KG1 (cell line): ENCODE data around the gene DCTN3.

Source experiments
- DNase-seq: peaks from one replicate; lab custom pipeline; 2025; lab: John Stamatoyannopoulos, UW

DCTN3 gene

GRCh38 chr9:34623374-34624235 is 3.3 kb upstream of the DCTN3 start:
- no peak for DNase-seq

- DNase-seq = no peak
Observed at GRCh38 chr9:34615132-34615531, 5.2 kb downstream of the DCTN3 start.

- DNase-seq = peak; percentile 80
Observed at GRCh38 chr9:34612788-34613390, 7.4 kb downstream of the DCTN3 start.

DNA sequence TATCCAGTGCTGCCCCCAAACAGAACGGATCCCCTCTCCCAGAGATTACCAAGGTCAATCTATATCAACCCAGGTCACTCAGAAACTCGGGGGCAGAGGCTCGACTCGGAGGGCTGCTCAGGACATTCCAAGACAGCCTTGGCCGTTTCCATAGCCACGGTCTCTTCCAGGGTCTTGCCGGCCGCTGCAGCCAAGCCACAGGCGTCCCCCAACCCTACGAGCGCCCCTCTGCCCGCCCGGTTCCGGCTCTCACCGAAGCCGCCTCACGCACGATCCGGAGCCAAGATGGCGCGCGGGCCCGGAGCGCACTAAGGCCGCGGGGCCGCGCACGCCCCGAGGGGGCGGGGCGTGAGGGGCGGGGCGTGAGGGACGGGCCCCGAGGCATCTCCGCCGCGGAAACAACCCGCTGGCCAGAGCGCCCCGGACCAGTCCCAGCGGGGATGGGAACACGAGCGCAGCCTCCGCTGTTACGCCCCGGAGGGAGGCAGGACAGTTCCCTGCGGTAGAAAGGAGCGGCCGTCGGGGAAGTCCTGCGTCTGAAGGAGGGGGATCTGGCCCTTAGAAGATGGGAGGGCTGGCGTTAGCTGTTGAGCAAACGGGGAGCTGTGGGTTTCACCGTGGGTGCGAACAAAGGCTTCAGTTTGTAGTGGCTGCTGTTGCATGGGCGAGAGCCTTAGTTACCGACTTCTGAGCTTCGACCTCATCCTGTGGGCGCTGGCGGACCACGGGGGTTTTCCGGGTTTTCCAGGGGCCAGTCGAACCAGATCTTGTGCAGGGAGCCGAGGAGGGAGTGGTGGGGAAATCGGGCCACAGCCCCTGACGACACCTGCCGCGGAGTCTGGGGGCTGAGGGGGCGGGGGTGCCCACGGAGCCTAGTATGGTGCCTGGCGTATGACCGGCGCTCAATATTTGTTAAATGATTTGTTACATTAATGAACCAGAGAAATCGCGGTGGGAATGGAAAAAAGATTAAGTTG is 8.2 kb downstream of the DCTN3 start, which contains the start of gene RPP25L:
RPP25L (minus strand) TSS at position 287 of the 977 bp plus-strand sequence. CDS start 801 bp downstream, outside the sequence.
- DNase-seq = peak; percentile 88

DNA sequence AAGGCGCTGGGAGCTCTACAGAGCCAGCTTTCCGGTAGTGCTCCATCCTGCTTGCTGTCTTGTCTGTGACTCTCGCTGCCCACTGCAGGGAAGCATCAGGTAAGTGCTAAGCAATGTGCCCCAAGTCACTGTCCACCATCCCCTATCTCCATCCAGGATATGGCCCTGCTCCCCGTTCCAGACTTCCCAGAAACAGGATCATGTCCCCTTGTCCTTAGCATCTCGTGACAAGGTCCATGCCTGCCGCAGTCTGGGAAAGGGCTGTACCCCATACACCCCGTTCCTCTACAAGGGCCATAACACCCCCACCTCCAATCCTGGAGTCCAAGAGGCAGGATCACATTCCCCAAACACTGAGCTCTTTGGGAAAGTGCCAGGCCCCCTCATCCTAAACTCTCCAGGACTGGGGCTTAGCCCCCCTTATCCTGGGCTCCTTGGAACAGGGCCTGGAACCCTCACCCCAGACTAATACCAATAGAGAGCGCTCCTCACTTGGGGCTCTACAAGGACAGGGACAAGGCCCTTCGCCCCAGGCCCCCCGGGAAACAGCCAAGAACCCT is 9.0 kb downstream of the DCTN3 start:
- DNase-seq = no peak

DNA sequence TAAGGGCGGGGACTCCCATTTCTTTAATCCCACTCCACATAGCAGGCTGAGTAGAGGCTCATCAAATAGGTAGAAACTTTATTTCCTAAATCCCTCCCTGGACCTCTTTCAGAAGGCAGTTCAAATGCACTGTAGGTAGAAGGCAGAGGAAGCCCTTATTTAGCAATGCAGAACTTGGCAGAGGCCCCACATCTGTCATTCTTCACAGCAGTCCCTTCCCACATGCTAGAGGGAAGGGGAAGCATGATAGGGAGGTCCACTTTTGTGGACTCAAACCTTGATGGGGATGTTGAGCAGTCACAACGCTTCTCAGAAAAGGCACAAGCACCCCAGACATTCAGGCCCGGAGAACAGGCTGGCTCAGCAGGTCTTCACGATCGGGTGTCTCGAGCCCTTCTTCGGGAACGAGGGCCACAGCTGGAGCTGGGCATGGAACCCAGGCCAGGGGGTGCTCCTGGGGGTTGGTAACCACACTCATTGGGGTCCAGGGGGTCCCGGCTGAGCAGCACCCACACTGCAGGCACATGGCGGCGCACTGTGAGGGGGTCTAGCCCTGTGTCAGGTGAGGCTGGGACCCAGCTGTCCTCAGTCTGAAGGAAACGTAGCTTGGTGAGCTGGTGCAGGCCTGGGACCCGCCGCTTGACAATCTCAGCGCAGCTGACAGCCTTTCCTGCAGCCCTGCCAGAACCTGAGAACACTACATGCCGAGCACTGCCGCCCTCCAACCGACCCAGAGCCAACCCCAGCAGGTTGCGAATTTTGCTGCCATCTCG is 9.7 kb downstream of the DCTN3 start:
- no peak for DNase-seq

GRCh38 chr9:34607331-34607730 is 13.0 kb downstream of the DCTN3 start:
- no peak for DNase-seq

GRCh38 chr9:34606905-34607304 is 13.4 kb downstream of the DCTN3 start:
- DNase-seq = no peak

GRCh38 chr9:34606190-34606589 is 14.1 kb downstream of the DCTN3 start:
- DNase-seq = no peak

DNA sequence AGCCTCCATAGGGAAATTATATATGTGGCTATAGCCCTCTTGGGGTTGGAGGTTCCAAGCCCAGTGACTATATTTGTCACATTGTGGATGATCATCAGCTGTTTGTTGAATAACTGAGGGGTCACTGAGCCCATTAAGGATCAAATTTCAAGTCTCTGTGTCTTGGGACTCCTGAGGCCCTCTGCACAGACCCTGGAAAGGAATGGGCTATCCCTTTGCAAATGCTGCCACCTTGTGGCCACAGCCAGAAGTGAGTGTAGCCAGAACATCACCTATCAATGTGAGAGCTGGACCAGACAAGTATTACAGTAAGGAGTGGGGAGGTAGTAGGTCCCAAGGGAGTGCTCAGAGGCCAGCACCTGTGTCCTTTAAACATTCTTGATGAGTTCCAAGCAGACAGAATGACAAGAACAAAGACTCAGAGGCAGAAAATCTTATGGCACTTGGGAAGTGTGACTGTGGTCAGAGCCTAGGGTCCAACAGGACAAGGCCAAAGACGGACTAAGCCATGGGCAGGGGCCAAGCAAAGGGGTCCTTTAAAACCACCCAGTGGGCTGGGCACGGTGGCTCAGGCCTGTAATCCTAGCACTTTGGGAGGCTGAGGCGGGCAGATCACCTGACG is 16.6 kb downstream of the DCTN3 start:
- peak; percentile 37 for DNase-seq

GRCh38 chr9:34601937-34602573 is 18.2 kb downstream of the DCTN3 start:
- no peak for DNase-seq

GRCh38 chr9:34600908-34601307 is 19.4 kb downstream of the DCTN3 start:
- no peak for DNase-seq

DNA sequence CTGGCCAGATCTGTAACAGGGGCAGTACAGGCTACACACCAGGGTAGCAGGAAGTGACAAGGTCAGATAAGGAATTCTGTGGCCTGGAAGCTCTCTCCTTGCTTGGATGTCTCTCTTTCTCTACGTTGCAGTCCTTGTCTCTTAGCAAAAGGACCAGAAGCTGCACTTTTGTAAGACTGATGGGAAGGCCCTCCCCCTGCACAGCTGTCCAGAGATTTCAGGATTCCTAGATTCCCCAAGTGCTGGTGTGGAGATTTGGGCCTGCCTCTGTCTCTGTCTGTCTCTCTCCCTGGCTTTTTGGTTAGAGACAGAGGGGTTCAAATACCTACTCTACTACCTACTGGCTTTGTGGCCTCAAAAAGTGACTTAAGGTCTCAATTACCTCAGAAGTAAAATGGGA is 20.7 kb downstream of the DCTN3 start:
- no peak for DNase-seq

GRCh38 chr9:34594177-34594576 is 26.1 kb downstream of the DCTN3 start:
- no peak for DNase-seq

GRCh38 chr9:34592895-34593601 is 27.2 kb downstream of the DCTN3 start:
- no peak for DNase-seq

- no peak for DNase-seq
Observed at GRCh38 chr9:34591917-34592866, 28.1 kb downstream of the DCTN3 start.

GRCh38 chr9:34591248-34591916 is 28.9 kb downstream of the DCTN3 start:
- peak; percentile 37 for DNase-seq
